ENCODE results near the gene PTH1R.
A peak's percentile ranks its signal among the peaks of the same experiment; 100 is the strongest.

Gene PTH1R

DNA sequence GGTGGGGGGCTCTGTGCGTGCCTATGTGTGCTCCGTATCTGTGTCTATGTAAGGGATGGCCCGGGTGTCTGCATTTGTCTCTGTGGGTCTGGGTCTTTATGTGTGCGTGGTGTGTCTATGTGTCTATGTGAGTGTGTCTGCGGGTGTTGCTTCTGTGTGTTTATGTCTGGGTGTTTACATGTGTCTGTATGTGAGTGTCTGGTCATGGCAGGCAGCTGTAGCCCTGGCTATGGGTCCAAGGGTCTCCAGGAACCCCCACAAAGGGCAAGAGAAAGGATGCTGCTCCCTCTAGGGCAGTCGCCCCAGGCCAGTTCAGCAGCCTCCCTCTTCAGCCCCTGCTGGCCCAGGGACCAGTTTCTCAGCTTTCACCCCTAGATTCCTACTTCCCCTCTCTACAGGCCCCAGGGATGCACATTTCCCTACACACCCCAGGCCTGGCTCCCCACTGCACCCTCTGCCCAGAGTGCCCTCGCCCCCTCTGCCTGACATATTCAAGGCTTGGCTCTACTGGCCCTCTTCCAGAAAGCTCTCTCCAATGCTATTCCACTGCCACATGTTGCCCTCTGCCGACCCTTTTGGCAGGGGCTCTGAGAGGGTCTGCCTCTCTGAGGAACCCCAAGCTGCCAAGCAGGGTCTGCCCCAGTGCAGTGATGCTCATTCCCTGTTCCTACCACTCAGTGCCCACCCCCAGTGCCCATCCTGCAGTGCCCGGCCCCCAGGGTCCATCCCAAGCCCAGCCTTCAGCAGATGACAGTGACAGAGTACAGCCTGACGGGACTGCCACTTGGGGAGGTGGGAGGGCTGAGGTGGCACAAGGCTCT, 13.2 kb upstream of the PTH1R start:
- no peak for DNase-seq (ENCODE audit: low read depth)

DNA sequence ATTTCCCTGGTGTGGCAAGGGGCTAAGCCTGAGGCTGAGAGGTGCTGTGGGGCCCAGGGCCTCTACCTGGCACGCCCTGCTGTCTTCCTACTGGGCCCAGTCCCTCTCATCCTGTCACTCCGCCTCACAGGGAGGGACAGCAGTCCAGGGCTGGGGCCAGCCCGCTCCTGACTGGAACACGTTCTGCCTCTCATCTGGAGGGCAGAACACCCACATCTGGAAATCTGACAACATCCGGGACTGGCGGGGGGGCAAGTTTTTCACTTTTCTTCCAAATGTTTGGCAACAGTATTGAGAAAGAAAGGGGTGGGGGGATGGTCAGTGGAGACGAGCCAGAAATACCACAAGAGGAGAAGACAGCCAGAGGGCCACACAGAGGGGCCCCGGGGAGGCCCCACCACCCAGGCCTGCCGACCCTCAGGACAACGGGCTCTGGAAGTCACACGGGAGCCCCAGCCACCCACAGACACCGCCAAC, 12.5 kb upstream of the PTH1R start:
- peak; percentile 29 for DNase-seq (ENCODE audit: low read depth)

DNA sequence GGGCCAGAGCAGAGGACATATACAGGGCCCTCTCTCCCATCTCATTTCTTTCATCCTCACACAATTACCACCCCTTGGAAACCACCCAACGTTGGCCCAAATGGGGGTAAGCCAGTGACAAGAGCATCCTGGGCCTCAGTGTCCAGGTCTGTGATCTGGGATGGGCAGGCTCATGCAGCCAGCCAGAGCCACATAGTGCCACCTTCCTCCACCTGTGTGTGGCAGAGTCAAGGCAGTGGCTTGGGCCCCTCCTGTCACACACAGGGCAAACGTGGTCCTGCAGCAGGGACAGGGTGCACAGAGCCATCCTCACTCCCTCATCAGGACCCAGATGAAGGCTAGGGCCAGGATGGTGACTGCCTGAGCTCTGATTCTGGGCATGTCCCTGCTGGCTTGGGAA, 12.0 kb upstream of the PTH1R start:
- no peak for DNase-seq (ENCODE audit: low read depth)

DNA sequence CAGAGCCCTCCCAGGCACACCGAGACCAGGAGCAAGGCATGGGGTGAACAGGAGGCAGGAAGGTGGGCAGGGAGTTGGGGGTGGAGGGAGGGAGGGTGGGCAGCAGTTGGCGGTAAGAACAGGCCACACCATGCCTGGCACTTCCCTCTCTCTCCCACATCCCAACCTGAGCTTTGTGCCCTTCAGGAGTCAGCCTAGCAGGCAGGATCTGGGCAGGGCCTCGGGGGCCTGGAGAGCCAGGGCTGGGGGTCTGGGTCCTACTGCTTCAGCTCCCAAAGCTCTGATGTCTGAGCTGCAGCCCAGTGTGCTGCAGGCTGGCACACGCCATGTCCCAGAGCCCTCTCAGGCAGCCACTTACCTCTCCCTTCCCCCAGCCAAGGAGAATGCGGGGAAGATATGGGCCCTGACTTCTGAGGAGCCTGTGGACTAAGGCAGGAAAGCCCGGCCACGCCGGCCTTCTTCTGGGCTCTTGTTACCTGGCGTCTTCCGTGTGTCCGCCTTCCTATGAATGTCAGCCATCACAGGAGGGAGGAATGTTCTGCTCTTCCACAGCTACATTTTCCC, 11.4 kb upstream of the PTH1R start:
- no peak for DNase-seq (ENCODE audit: low read depth)

DNA sequence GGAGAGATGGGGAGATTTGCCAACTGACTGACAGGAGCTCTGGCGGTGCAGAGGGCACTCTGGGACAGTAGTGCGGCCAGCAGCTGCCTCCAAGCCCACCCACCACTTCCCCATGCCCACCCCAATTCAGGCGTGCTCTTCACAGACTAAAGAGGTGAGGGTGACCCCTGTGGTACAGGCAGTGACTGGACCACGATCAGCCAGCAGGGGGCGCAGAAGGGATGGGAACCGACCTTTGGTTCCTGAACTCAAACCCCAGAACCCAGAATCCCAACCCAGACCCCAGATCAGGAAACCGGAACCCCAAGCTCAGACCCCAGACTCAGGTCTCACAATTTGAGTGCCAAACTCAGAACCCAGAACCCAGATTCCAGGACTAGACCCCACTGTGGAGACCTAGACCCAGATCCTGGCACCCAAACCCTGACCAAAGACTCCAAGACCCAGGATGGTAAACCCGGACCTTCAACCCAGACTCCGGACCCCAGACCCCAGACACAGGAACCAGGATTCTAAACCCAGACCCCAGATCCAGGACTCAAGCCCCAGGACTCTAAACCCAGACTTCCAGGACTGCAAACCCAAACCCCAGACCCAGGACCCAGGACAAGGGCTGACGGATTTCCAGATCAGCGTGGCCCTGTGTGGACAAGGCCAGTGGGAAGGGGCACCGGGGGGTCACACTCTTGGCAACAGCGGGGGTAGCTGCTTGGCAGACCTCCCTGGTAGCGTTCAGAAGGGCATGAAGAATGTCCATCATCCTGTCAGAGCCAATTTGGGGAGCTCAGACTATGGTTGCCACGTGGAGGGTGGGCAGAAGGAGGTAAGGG, 10.6 kb upstream of the PTH1R start:
- peak; percentile 31 for DNase-seq (ENCODE audit: low read depth)

DNA sequence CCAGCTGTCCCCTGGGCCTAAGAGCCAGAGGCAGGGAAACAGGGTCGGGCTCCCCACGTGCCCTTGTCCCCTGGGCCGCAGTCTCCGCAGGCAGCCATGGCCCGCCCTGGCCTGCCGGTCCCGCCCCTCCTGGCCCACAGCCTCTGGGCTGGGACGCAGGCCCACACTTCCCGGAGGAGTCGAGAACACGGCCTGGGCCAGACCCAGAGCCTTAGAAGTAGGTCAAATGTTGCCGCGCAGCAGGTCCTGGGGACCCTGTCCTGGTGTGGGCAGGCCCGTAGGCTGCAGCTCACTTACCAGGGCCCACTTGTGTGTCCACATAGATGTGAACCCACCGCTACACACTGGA, 10.0 kb upstream of the PTH1R start:
- no peak for DNase-seq (ENCODE audit: low read depth)

DNA sequence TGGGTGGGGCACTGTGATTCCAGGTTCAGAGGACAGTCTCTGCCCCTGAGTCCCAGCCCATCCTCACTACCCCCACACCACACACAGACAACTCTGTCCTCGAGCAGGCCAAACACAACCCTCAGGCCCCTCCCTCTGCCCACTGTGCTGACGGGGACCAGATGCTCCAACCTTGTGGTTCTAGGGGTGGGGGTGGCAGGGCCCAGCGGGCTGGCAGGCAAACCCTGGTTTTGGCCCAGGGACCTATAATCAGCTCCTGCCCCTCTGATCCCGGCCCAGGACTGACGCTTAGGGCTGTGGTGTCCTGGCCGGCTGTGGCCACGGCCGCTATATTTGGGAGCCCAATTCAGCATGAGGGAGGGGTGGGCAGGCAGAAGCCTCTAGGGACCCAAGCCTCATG, 9.2 kb upstream of the PTH1R start:
- no peak for DNase-seq (ENCODE audit: low read depth)

DNA sequence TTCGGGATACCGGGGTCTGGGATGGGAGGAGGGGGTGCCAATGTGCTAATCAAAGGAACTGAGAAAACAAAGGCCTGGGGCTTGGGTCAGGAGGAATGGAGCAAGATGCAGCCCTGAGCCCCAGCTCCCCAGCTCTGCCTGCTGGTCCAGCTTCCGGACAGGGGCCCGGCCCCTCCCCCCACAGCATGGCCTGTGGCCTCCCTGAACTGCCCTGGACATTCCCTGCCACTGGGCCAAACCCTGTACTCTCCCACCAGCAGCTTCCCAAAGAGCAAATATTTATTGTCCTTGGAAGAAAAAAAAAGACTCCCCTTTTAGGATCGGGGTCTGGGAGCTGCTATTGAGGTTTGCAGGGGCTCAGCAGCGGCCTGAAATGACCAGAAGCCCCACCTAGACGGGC, 8.6 kb upstream of the PTH1R start:
- DNase-seq (ENCODE audit: low read depth): no peak

DNA sequence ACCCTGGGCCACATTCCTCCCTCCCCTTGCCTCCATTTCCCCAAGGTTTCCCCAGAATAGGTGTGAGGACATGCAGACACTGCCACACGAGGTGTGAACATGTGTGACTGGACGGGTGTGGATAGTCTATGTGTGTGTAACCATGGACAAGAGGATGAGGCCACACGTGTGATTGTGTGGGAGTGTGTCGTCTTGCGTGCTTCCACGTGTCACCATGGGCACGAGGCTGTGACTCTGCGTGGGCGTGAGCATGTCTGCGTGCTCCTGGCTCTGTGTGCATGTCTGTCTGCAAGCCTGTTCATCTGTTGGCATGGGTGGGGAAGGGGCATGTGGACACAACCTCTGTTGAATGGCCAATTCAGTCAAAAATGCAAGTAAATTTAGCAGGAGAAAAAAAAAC, 8.1 kb upstream of the PTH1R start:
- no peak for DNase-seq (ENCODE audit: low read depth)

DNA sequence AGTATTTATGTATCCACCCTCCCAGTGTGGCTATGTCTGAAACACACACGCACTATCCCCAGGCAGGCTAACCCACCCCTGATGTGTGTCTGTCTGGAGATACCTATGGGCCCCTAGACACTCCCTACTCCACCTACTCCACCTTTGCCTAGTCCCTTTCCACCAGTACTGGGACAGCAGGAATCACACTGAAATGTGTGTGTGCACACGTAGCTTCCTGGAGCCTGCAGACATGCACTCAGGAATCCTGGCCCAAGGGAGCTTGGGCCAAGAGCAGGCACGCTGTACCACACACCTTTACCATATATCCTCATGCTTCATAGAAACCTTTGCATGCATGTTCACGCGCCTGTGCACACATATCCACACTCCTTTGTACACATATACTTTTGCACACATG, 6.9 kb upstream of the PTH1R start:
- DNase-seq (ENCODE audit: low read depth): no peak

DNA sequence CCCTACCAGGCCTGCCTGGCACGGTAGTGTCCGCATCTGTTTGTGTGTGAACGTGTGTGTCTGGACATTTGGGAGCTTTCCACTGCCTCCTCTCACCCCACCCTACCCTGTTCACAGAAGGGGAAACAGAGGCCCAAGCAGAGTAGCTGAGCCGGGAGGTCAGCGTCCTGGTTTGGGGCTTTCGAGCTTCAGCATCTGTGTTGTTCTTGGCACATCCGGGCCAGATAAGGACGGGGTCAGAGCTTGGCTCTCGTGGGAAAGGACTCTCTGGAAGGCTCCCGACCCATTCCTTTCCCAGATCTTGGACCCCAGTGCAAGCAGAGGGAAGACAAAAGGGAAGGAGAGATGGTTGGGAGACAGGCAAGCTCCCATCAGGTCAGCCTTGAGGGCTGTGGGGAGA, 6.3 kb upstream of the PTH1R start:
- DNase-seq (ENCODE audit: low read depth): no peak

DNA sequence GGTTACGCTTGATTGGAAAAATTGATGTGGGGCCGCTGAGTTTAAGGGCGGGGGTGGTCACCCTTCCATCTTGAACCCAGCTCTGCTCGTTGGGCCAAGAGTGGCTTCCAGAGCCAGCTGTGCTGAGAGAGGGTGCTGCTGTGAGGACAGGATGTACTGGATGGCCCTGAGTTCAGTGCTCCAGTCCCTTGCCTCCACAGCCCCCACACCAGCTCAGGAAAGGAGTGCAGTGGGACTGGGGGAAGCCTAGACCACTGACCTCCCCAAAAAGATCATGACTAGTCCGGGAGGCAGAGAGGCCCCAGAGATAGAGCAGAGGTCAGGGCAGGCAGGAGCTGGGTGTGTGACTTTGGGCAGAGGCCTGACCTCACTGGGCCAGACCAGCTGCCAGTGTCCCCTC, 4.0 kb upstream of the PTH1R start:
- no peak for DNase-seq (ENCODE audit: low read depth)

DNA sequence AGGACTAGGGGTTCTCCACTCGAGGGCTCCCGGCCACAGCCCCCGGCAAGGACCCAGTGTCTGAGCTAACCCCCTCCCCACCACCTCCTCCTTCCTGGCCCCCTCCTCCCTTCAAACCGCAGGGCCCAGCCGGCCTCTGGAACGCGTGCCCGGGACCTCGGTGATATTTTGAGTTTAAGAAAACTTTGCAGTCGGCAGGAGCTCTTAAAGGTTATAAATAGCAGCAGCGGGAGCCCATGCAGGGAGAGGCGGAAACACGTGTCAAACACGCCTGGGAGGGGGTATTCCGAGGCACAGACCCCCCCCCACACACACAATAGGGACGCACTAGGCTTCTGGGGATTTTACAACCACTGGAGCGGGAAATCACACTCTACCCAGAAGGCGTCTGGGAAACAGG, 3.1 kb upstream of the PTH1R start:
- DNase-seq (ENCODE audit: low read depth): no peak

DNA sequence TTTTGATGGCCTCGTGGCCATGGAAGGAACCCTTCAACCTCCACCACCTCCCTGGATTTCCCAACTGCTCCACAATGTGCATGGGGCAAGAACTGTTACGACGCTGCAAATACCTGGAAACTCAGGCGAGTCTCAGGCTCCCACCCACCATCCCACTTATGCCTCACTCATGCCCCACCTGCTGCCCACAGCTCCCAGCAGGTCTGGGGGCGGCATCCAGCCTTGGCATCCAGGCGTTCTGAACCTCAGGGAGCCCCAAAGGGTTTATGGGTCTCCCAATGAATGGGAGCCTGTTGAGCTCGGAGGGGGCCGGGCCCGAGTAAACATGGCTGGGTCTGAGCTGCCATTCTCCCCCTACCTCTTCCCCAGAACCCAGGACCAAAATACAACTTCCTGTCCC, 2.0 kb upstream of the PTH1R start:
- DNase-seq (ENCODE audit: low read depth): no peak

DNA sequence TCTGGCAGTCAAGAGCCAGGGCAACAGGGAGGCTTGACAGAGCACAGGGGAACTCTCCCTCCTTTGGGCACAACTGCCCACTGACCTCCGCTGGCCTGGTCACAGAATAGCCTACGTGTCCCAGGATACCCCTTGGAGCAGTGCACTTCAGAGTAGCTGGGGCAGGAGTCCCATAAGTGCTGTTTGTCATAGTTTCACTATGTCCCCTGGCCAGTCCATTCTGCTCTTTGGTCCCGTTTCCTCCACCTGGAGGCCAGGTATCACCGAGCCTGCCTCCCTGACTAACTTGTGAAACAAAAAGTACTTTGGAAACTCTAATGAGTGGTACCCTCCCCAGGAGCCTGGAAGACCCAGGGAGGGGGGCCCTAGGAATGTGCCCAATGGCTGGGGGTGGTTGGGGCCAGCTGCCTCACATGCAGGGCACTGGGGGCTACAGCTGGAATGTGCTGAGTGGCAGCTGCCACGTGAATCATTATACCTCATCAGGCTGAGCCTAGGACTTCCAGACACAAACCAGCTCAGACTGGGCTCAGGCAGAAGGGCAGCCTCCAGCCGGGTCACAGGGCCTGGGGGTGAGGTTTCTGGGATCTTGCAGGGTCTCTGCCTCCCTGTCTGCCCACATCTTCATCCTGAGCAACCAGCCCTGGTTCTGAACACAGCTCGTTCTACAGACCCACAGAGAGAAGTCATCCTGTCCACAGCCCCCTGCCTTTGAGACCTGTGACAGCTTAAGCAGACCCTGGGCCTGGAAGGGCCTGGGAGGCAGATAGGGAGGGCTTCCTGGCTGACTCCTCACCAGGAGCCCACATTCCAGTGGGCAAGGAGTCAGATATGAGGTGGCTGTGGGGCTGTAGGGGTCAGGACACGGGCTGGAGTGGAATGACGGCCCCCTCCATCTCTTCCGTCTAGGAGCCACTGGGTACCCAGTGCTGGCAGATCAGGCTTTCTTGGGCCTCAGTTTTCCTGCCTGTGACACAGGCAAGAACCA, 914 bp upstream of the PTH1R start:
- DNase-seq (ENCODE audit: low read depth): no peak

DNA sequence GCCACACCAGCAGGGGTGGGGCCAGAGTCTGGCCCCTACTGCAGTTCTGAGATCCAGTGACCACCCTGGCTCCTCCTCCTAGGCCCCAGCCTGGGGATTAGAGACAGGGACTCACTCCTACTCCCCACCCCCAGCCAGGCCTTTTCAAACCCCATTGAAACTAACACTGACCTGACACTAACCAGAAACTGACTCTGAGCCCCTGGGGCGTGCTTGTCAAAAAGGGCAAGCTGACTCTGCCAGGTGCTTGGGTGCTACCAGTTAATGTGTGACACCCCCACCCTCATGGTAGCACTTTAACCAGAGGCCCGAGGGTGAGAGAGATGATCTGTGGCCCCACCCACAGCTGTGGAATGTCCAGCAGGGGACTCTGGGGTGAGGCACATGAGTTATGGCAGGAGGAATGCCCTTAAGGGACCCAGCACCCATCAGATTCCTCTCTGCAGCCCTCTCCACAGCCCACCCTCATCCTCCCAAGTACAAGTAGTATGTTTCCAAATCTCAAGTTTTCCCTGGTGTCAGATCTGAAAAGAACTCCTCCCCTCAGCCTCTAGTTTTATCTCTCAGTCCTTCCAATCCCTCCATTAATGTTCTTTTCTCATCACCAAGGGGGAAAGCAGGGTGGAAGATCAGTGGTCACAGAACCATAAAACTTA, 1.4 kb downstream of the PTH1R start:
- no peak for DNase-seq (ENCODE audit: low read depth)

DNA sequence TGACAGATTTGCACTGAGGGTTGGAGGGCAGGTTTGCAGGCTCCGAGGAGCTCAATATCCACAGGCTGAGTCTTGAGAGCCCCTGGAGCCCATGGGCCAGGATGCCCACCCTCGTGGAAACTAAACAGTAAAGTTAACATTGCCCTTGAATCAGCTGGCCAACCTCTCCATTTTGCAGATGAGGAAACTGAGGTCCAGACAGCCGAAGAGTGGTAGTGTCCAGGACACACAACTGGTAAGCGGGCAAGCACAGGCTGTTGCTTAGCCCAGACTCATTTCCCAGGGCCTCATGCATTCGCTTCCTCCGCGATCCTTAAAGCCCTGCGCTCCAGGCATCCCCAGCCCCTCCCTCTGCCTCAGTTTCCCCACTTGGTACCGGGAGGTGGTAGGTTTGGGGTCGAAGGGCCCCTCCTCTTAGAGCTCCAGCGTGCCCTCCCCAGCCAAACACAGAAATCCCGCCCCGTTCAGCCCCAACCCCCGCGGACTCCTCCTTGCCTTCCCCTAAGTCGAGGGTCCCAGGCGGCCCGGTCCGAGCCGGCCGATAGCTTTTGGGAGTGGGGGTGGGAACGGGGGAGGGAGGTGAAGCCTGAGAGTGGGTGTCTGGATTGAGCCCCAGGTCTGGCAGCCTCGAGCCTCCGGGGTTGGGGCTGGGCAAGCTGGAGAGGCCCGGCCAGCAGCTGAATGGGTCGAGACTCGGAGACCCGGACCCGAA, 3.5 kb downstream of the PTH1R start:
- DNase-seq (ENCODE audit: low read depth): no peak

DNA sequence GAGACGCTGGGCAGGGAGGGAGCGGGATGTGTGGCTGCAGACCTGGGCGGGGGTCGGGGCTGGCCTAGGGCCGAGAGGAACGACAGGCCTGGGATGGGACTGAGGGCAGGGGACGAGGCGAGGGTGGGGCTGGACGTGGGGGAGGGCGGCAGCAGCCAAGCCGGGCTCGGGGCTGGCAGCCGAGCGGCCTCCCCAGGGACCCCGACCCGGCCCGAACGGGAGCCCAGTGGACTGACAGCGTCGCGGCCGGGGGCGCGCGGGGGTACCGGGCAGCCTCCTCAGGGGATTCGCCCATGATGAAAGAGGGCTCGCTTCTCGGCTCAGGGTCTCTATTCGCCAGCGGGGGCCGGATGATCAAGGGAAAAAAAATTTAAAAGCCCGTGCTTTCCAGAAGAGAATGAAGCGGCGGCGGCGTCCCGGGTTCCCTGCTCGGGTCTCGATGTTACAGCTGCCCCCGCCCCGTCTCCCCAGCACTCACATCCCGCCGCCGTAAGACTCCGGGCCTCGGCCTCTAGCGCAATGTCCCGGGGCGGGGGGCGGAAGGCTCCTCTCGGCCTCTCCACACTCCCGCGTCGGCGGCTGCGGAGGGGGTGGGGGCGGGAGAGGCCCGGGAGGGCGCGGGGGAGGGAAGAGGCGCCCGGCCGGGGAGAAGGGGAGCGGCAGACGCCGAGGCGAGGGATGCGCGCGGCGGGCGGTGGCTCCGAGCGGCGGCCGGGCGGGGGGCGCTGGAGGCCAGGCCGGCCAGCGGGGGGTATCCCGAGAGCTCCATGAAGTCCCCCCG, 4.3 kb downstream of the PTH1R start:
- DNase-seq (ENCODE audit: low read depth): no peak

DNA sequence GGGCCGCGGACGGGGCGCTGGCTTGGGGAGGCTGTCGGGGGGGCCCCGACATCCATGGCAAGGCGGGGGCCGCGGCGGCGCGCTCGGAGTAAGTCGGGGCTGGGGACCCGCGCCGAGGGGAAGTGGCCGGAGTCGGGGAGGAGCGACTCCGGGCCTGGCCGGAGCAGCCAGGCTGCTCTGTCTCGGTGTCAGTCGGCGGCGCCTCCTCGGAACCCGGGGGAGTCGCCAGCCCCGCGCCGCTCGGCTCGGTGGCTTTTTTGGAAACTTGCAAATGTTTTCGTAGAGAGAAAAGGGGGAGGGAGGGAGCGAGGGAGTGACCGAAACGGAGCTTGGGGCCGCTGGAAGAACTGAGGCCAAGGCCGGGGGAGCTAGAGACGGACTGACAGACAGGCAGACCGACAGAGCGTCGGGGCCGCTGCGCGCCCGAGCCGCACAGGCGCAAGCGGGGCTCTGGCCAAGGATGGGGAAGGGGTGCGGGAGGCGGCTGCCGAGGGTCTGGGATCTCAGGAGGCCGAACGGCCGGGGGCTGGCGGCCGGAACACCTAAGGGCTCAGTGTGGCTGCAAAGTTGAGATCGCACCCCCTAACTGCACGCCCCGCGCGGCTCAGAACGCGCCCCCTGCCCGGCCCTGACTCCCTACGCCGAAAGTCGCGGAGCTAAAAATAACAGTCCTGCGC, 5.0 kb downstream of the PTH1R start:
- peak; percentile 31 for DNase-seq (ENCODE audit: low read depth)

Measured in iris pigment epithelial cell (primary cell).